Calu3 (cell line): ENCODE results near the gene HNF1B. TPM values are rescaled to one million over a fixed set of nuclear protein-coding genes. Genes with fewer than 3 reads are reported as not detected.
A peak's percentile ranks its signal among the peaks of the same experiment; 100 is the strongest.

Source experiments
- BruUV-seq: library from RNA; stranded (reverse); fragments of 400-500 nt; replicated peaks from 2 replicates; lab custom pipeline; 2021; lab: Mats Ljungman, UMichigan
- CTCF ChIA-PET: fragments of 300-600 bp; sonication (Branson Sonifier 250); formaldehyde crosslinking; loops from one replicate; lab custom pipeline; 2022; ENCODE audit warnings: antibody characterized with exemption; lab: Charles Lee
- DNase-seq: peaks from one replicate; pipeline ENCODE4 v3.0.0; 2022
- H3K27ac Mint-ChIP-seq: one replicate; pipeline ENCODE4 v1.8.0; 2022; ENCODE audit warnings: mixed read lengths; ENCODE audit not compliant: unreplicated experiment
- H3K27me3 Mint-ChIP-seq: one replicate; pipeline ENCODE4 v1.8.0; 2022; ENCODE audit warnings: mixed read lengths; ENCODE audit not compliant: unreplicated experiment
- H3K36me3 Mint-ChIP-seq: one replicate; pipeline ENCODE4 v1.8.0; 2022; ENCODE audit warnings: mild to moderate bottlenecking, moderate library complexity, mixed read lengths; ENCODE audit not compliant: insufficient read depth, unreplicated experiment
- H3K4me1 Mint-ChIP-seq: one replicate; pipeline ENCODE4 v1.8.0; 2022; ENCODE audit warnings: mild to moderate bottlenecking, low read depth, mixed read lengths; ENCODE audit not compliant: unreplicated experiment
- H3K4me3 Mint-ChIP-seq: one replicate; pipeline ENCODE4 v1.8.0; 2022; ENCODE audit warnings: mild to moderate bottlenecking, low read depth, moderate library complexity, mixed read lengths; ENCODE audit not compliant: unreplicated experiment
- H3K9me3 Mint-ChIP-seq: one replicate; pipeline ENCODE4 v1.8.0; 2022; ENCODE audit warnings: low read depth, mixed read lengths; ENCODE audit not compliant: unreplicated experiment
- CTCF ChIP-seq: fragments of 200-600 bp; IDR thresholded peaks from one replicate; pipeline ENCODE4 v1.8.0; 2022; ENCODE audit warnings: antibody characterized with exemption; ENCODE audit not compliant: unreplicated experiment
- intact Hi-C: fragments of 100-400 bp; cut with micrococcal nuclease; formaldehyde crosslinking; loops from one replicate; pipeline ENCODE4 v1.10.0; 2022; ENCODE audit not compliant: unreplicated experiment
- total RNA-seq: library from RNA; stranded (reverse); gene quantifications from 2 replicates; pipeline ENCODE4 v1.2.3, GENCODE V29; 2022

HNF1B gene
- total RNA-seq, 1 experiment from 2014 or later = 127 TPM

DNA sequence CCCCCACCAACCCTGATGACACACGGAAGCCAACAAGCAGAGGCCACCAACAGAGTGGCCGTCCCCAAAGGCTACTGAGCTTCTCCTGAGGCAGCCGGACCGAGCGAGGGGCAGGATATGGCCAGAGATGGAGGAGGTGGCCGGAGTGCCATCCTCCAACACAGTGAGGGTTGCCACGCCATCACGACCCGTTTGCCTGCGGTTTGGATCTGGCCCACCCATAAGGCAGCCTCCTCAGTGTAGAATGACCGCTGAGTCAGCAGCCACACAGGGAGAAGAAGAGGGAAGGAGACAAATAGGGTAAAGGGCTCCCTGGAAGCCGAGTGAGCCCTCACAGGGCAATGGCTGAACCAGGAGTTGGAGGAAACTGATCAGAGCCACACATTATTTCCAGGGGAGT, 13.8 kb downstream of the HNF1B start:
- Mint-ChIP-seq H3K27me3 (no peaks in the 10 kb centered on the region), H3K36me3 (peaks cover 96% of the 10 kb centered on the region), H3K27ac (peak overlapping the region; percentile 19), H3K4me3 (no peak overlapping the region), H3K4me1 (peaks cover 50% of the 10 kb centered on the region), H3K9me3 (no peaks in the 10 kb centered on the region)
- no peak for DNase-seq
- BruUV-seq = no TSS peak
- TF ChIP-seq CTCF = no peak
- intact Hi-C loops = no loop called here
- CTCF ChIA-PET = interaction anchor here (0.7 to 1.1 kb wide), 2 partner anchors 18 to 100 kb away, joined by 3 read pairs; no protein-coding TSS in a partner anchor

- intact Hi-C loops = no loop called here
- CTCF ChIA-PET = interaction anchor here (1.0 to 1.2 kb wide), 3 partner anchors 12 to 20 kb away, joined by 3 to 7 read pairs (median 3); no protein-coding TSS in a partner anchor
- H3K4me3 Mint-ChIP-seq = no peak overlapping the region
- no peak for TF ChIP-seq CTCF
- H3K36me3 Mint-ChIP-seq = peaks cover 97% of the 10 kb centered on the region
- H3K27ac Mint-ChIP-seq = peak overlapping the region; percentile 19
- BruUV-seq = no TSS peak
- peaks cover 61% of the 10 kb centered on the region for H3K4me1 Mint-ChIP-seq
- no peaks in the 10 kb centered on the region for H3K9me3 Mint-ChIP-seq
- DNase-seq = peak; percentile 49
- no peaks in the 10 kb centered on the region for H3K27me3 Mint-ChIP-seq
These were observed 15.0 kb downstream of the HNF1B start for GRCh38 chr17:37729905-37730304.

DNA sequence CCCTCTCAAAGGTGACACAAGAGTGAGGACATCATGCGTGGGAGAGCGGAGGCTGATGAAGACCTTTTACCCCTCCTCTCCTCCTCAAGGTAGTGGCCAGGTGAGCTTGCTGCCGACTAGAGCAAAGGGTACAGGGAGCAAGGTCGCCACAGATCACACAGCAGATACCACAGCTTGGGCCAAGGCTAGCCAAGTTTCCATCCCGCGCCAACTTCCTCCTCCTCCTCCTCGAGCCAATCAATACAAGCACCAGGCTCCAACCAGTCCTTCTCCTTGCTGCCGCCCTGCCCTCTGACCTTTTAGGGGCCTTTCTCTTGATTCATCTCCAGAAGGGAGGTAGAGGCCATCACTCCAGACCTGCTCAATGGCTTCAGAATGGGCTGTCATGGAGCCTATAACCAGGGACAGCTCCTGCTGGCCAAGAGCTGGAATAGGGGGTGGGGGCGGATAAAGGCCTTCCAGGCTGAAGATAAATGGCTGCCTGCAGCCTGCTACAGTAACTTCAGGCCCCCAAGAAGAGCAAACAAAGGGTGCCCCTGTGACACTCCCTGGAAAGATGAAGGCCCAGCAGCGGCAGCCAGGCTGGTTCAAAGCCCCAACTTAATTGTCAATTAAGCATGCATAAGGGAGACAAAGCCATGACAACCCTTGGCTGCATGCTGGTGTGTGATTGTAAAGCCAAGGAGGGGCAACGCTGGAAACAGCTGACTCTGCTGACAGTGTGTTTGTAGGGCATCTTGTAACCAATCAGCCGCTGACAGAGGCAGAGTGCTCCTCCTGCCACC, 17.8 kb downstream of the HNF1B start:
- Mint-ChIP-seq H3K4me3 (peak overlapping the region; percentile 40), H3K36me3 (peaks cover 95% of the 10 kb centered on the region)
- TF ChIP-seq CTCF = no peak

DNA sequence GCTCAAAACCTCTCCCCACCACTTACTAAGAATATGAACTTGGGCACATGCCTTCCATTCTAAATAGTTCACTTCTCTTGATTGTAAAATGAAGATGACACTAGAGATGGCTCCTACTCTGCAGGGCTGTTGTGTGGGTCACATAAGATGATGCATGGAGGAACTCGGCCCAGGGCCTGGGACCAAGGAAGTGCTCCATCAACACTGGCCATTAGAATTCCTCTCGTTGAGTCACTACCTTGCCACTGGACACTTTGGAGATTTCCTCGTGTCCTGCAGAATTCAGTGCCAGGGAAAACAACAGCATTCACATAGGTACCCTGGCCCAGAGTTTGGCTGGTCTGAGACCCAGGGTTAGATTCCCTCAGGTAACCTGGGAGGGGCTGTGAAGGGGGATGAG, 18.6 kb downstream of the HNF1B start:
- BruUV-seq = no TSS peak
- no peaks in the 10 kb centered on the region for H3K9me3 Mint-ChIP-seq

More for the DNA sequence above, 17.8 kb downstream of the HNF1B start:
- intact Hi-C loops = no loop called here
- CTCF ChIA-PET = interaction anchor here (0.6 to 3.8 kb wide), 9 partner anchors 10 to 96 kb away, joined by 3 to 21 read pairs (median 9); partner anchors contain the start of gene HNF1B
- BruUV-seq = no TSS peak
- DNase-seq = peak; percentile 76
- Mint-ChIP-seq H3K27me3 (no peaks in the 10 kb centered on the region), H3K4me1 (peaks cover 66% of the 10 kb centered on the region), H3K27ac (peak overlapping the region; percentile 63), H3K9me3 (no peaks in the 10 kb centered on the region)

More for the DNA sequence above, 18.6 kb downstream of the HNF1B start:
- no peak for DNase-seq
- no peak overlapping the region for H3K4me3 Mint-ChIP-seq
- peak overlapping the region; percentile 63 for H3K27ac Mint-ChIP-seq
- H3K4me1 Mint-ChIP-seq = peaks cover 69% of the 10 kb centered on the region
- CTCF ChIA-PET = interaction anchor here (0.6 to 3.8 kb wide), 7 partner anchors 9 to 96 kb away, joined by 6 to 21 read pairs (median 11); partner anchors contain the start of gene HNF1B
- H3K27me3 Mint-ChIP-seq = no peaks in the 10 kb centered on the region
- no peak for TF ChIP-seq CTCF
- H3K36me3 Mint-ChIP-seq = peaks cover 95% of the 10 kb centered on the region
- intact Hi-C loops = no loop called here
